K562 (cell line): Measurements from ENCODE around the gene TMEM141. TPM values are rescaled to one million over a fixed set of nuclear protein-coding genes. Genes with fewer than 3 reads are reported as not detected.

Source experiments
- ATAC-seq: fragments of 200-7000 bp; cut with Tn5 transposase; 3 replicates; pipeline ENCODE4 v1.9.1; 2020; ENCODE audit warnings: moderate library complexity
- BruUV-seq: library from RNA; stranded (reverse); fragments of 400-500 nt; replicated peaks from 2 replicates; lab custom pipeline; 2021; lab: Mats Ljungman, UMichigan
- CTCF ChIA-PET: fragments of 300-600 bp; formaldehyde crosslinking; extraction: SDS; loops from one replicate; lab custom pipeline; 2021; ENCODE audit warnings: low intra/inter-chr PET ratio; lab: Yijun Ruan, JAX
- POLR2A ChIA-PET: fragments of 300-600, 350-650 bp; sonication (Branson Sonifier 250); formaldehyde crosslinking; extraction: SDS; loops from one replicate; lab custom pipeline; 2021; ENCODE audit warnings: antibody characterized with exemption, inconsistent platforms; lab: Yijun Ruan, JAX
- DNase-seq, 4 experiments: peaks; one replicate each; pipeline versions ENCODE4 v3.0.0 to v3.0.0-alpha.2; 2011 to 2018; ENCODE audit warnings: low spot score in 3 of 4, mixed read lengths in 3 of 4; ENCODE audit errors: extremely low read depth in 1 of 4
- FAIRE-seq: peaks from 2 replicates; lab custom pipeline; 2011; peaks lifted over from hg19 to GRCh38; lab: Jason Lieb, UNC
- H2AFZ ChIP-seq: 2 replicates; pipeline ENCODE4 v1.6.0; 2011; ENCODE audit warnings: low read depth, low read length, control low read depth, inconsistent platforms
- H3K27ac ChIP-seq: fragments of 200-600 bp; 3 replicates; pipeline ENCODE4 v1.8.0; 2011; ENCODE audit warnings: low read depth, mild to moderate bottlenecking, control low read depth, inconsistent platforms, low read length, moderate library complexity, mixed read lengths; ENCODE audit errors: extremely low read depth
- H3K27me3 ChIP-seq, 2 experiments: fragments of 300-600 bp in 1 of 2; 2 replicates in 1 of 2; 3 replicates in 1 of 2; pipeline versions ENCODE4 v1.6.0 to v1.8.0; 2011; ENCODE audit warnings: inconsistent platforms in 2 of 2, low read length in 2 of 2, mild to moderate bottlenecking in 1 of 2, mixed read lengths in 1 of 2, moderate library complexity in 1 of 2; ENCODE audit not compliant: control insufficient read depth in 2 of 2, insufficient read depth in 2 of 2
- H3K36me3 ChIP-seq: fragments of 300-600 bp; 3 replicates; pipeline ENCODE4 v1.8.0; 2011; ENCODE audit warnings: mild to moderate bottlenecking, low read length, inconsistent platforms; ENCODE audit not compliant: control insufficient read depth, insufficient read depth
- H3K4me1 ChIP-seq, 2 experiments: fragments of 200-600 bp in 1 of 2; replicated peaks in 1 of 2; 2 replicates in 1 of 2; 3 replicates in 1 of 2; pipeline versions ENCODE4 v1.5.1 to v1.8.0; 2011; ENCODE audit warnings: inconsistent platforms in 2 of 2, low read length in 2 of 2, mild to moderate bottlenecking in 1 of 2, mixed read lengths in 1 of 2, moderate library complexity in 1 of 2; ENCODE audit not compliant: control insufficient read depth in 2 of 2, insufficient read depth in 2 of 2
- H3K4me2 ChIP-seq: 2 replicates; pipeline ENCODE4 v1.6.1; 2011; ENCODE audit warnings: low read length, control low read depth, inconsistent platforms, mixed read lengths; ENCODE audit not compliant: insufficient read depth
- H3K4me3 ChIP-seq: fragments of 200-600 bp; sonication (generic), shearing (Covaris generic); 2 replicates; pipeline ENCODE4 v1.5.1; 2016; ENCODE audit warnings: control low read depth, inconsistent platforms
- H3K79me2 ChIP-seq: fragments of 200-600 bp; 3 replicates; pipeline ENCODE4 v1.8.0; 2011; ENCODE audit warnings: low read length, inconsistent platforms; ENCODE audit not compliant: control insufficient read depth, insufficient read depth
- H3K9ac ChIP-seq, 2 experiments: 2 replicates each; pipeline versions ENCODE4 v1.6.0 to v1.6.1; 2011; ENCODE audit warnings: low read depth in 2 of 2, low read length in 2 of 2, control low read depth in 1 of 2, inconsistent platforms in 1 of 2, mild to moderate bottlenecking in 1 of 2, mixed read lengths in 1 of 2; ENCODE audit not compliant: insufficient read depth in 1 of 2
- H3K9me1 ChIP-seq: one replicate; pipeline ENCODE4 v1.6.0; 2011; ENCODE audit warnings: inconsistent platforms, mild to moderate bottlenecking, low read length, moderate library complexity; ENCODE audit not compliant: control insufficient read depth, insufficient read depth
- H3K9me3 ChIP-seq: replicated peaks from 2 replicates; pipeline ENCODE4 v1.5.1; 2011; ENCODE audit warnings: low read depth, low read length, inconsistent platforms; ENCODE audit not compliant: control insufficient read depth, insufficient read depth
- H4K20me1 ChIP-seq: replicated peaks from 2 replicates; pipeline ENCODE4 v1.6.1; 2011; ENCODE audit warnings: low read length, inconsistent platforms, mixed read lengths; ENCODE audit not compliant: control insufficient read depth, insufficient read depth
- BRD4 ChIP-seq: fragments of 200-600 bp; sonication (generic); IDR thresholded peaks from 2 replicates; pipeline ENCODE4 v1.6.1; 2017; ENCODE audit warnings: inconsistent platforms
- CEBPG ChIP-seq, 3 experiments: fragments of 200-800 bp in 1 of 3; sonication (Bioruptor generic) in 1 of 3; sonication (generic) in 1 of 3; formaldehyde crosslinking in 1 of 3; IDR thresholded peaks in 2 of 3; conservative IDR thresholded peaks in 1 of 3; 2 replicates each; pipeline versions ENCODE4 v1.6.1 to v1.8.0; 2016 to 2022; ENCODE audit warnings: missing compliant biosample characterization in 2 of 3, missing genetic modification characterization in 2 of 3, mild to moderate bottlenecking in 1 of 3, missing genetic modification reagents in 1 of 3
- GABPA ChIP-seq: fragments of 200-800 bp; sonication (Bioruptor generic); conservative IDR thresholded peaks from 2 replicates; pipeline ENCODE4 v1.6.1; 2016; ENCODE audit warnings: low read depth, missing genetic modification characterization, missing compliant biosample characterization
- MAZ ChIP-seq, 2 experiments: fragments of 450-650 bp in 1 of 2; sonication (generic) in 1 of 2; formaldehyde crosslinking; IDR thresholded peaks in 1 of 2; conservative IDR thresholded peaks in 1 of 2; 2 replicates each; pipeline versions ENCODE4 v1.4.0 to v1.5.0; 2020; ENCODE audit warnings: mild to moderate bottlenecking in 1 of 2, missing genetic modification reagents in 1 of 2
- NFRKB ChIP-seq: fragments of 450-650 bp; IDR thresholded peaks from 2 replicates; pipeline ENCODE4 v1.6.1; 2016; ENCODE audit warnings: low read depth
- NRF1 ChIP-seq, 2 experiments: fragments of 450-650 bp; IDR thresholded peaks in 1 of 2; conservative IDR thresholded peaks in 1 of 2; 2 replicates each; pipeline ENCODE4 v1.6.1; 2014; ENCODE audit warnings: mild to moderate bottlenecking in 2 of 2
- SMAD4 ChIP-seq: fragments of 250-450 bp; sonication (Bioruptor Pico); conservative IDR thresholded peaks from 2 replicates; pipeline ENCODE4 v1.8.0; 2021; ENCODE audit warnings: inconsistent platforms, mild to moderate bottlenecking, moderate library complexity
- TCF7 ChIP-seq: sonication (generic); IDR thresholded peaks from 2 replicates; pipeline ENCODE4 v1.6.1; 2016; ENCODE audit warnings: antibody characterized with exemption, borderline replicate concordance
- TRIM28 ChIP-seq: fragments of 450-650 bp; IDR thresholded peaks from 2 replicates; pipeline ENCODE4 v1.6.1; 2017
- ZNF253 ChIP-seq: fragments of 250-450 bp; sonication (Bioruptor Pico); conservative IDR thresholded peaks from 2 replicates; pipeline ENCODE4 v1.6.1; 2021; ENCODE audit warnings: mild to moderate bottlenecking
- WGBS: fragments of 100-300 bp; shearing (Covaris generic); methylation state at CpG from one replicate; pipeline ENCODE4 v1.1.6; 2016; ENCODE audit warnings: low coverage, mixed read lengths; ENCODE audit not compliant: insufficient coverage; ENCODE audit errors: missing lambda C conversion rate; 5-methylcytosine and 5-hydroxymethylcytosine counted together
- in situ Hi-C: fragments of 300-500 bp; cut with MboI; formaldehyde crosslinking; loops from 4 replicates; pipeline ENCODE4 v1.15.0; 2018; ENCODE audit warnings: inconsistent platforms, mixed read lengths
- intact Hi-C: fragments of 100-400 bp; cut with micrococcal nuclease; formaldehyde crosslinking; loops from 2 replicates; pipeline ENCODE4 v1.14.2; 2022
- polyA plus RNA-seq, 8 experiments: library from polyadenylated mRNA; depleted of rRNA in 4 of 8; stranded (reverse) in 5 of 8; unstranded in 3 of 8; fragments of >200 nt; fragmentation: Nextera tagmentation in 2 of 8; fragmentation: Illumina TruSeq in 1 of 8; extraction: Ambion mirVana in 2 of 8; extraction: Trizol in 1 of 8; gene quantifications; 2 replicates each; pipeline versions ENCODE4 v1.2.1 to v1.2.3, GENCODE V29; 2011 to 2014; ENCODE audit warnings: inconsistent platforms in 1 of 8, missing spikeins in 1 of 8
- total RNA-seq, 7 experiments: library from RNA; depleted of rRNA in 6 of 7; stranded (reverse); fragments of >200 nt in 6 of 7; fragmentation: Illumina TruSeq in 2 of 7; extraction: Trizol in 2 of 7; gene quantifications; 2 replicates each; pipeline versions ENCODE4 v1.2.1 to v1.2.3, GENCODE V29; 2011 to 2021; ENCODE audit warnings: low replicate concordance in 1 of 7
- TF ChIP-seq, protein P1 (sequence below): fragments of 200-800 bp; sonication (Bioruptor generic); IDR thresholded peaks from 2 replicates; pipeline ENCODE4 v1.6.1; 2016; ENCODE audit warnings: missing genetic modification characterization, missing compliant biosample characterization
- TF ChIP-seq, protein P2 (sequence below): fragments of 450-650 bp; IDR thresholded peaks from 2 replicates; pipeline ENCODE4 v1.6.1; 2018; ENCODE audit warnings: mild to moderate bottlenecking, low read depth; ENCODE audit not compliant: partially characterized antibody
- TF ChIP-seq, protein P3 (sequence below): fragments of 250-450 bp; sonication (Bioruptor Pico); IDR thresholded peaks from 2 replicates; pipeline ENCODE4 v1.9.0; 2021; ENCODE audit warnings: mild to moderate bottlenecking

The TMEM141 gene
- total and polyA plus RNA-seq, 9 of the 15 experiments (the other 6 are each of a cell fraction or from before 2014, with no cell fraction given) = 21.5 to 123 (median 74.8) TPM

- Histone ChIP-seq H3K27me3 (no peaks in the 10 kb centered on the region), H3K36me3 (peaks cover 8% of the 10 kb centered on the region; the same call in 1 of the 3 replicates), H3K79me2 (peaks cover 17% of the 10 kb centered on the region), H4K20me1 (peaks cover 5% of the 10 kb centered on the region; the same call in 1 of the 2 replicates), H3K4me2 (peak overlapping the region; percentile 81), H3K9me1 (no peaks in the 10 kb centered on the region), H3K4me3 (peak overlapping the region; percentile 21; the same call in 1 of the 2 replicates), H3K4me1 (peaks cover 47% of the 10 kb centered on the region in 2 experiments), H3K9ac (peak overlapping the region in 1 of 2 experiments; percentile 74; a peak in 2 of 4 replicates), H3K9me3 (no peaks in the 10 kb centered on the region), H3K27ac (peak overlapping the region; percentile 93), H2AFZ (peak overlapping the region; percentile 87)
- BruUV-seq = no TSS peak
- CTCF ChIA-PET = interaction anchor here (0.6 to 1.6 kb wide), 5 partner anchors 21 to 507 kb away, joined by 3 to 10 read pairs (median 3); no protein-coding TSS in a partner anchor
- in situ Hi-C loops = loop anchor here (25.0 kb wide), 1 partner anchor 449 kb away; the partner anchor contains the start of genes CYSRT1, RNF224, SLC34A3 and TUBB4B
- FAIRE-seq (peak; percentile 75), DNase-seq (peak; percentile 64 to 91 (median 70)), ATAC-seq (peak; percentile 13)
- POLR2A ChIA-PET = interaction anchor here (0.7 kb wide), 1 partner anchor 12 kb away, joined by 6 read pairs; no protein-coding TSS in a partner anchor
- 9% methylated on average over 21 of the region's 21 CpGs for WGBS
- intact Hi-C loops = loop anchor here (1.0 to 10.0 kb wide), 4 partner anchors 53 to 457 kb away; partner anchors contain the start of genes C8G and TUBB4B
- no peak for TF ChIP-seq TCF7
- TF ChIP-seq, protein P1, sequence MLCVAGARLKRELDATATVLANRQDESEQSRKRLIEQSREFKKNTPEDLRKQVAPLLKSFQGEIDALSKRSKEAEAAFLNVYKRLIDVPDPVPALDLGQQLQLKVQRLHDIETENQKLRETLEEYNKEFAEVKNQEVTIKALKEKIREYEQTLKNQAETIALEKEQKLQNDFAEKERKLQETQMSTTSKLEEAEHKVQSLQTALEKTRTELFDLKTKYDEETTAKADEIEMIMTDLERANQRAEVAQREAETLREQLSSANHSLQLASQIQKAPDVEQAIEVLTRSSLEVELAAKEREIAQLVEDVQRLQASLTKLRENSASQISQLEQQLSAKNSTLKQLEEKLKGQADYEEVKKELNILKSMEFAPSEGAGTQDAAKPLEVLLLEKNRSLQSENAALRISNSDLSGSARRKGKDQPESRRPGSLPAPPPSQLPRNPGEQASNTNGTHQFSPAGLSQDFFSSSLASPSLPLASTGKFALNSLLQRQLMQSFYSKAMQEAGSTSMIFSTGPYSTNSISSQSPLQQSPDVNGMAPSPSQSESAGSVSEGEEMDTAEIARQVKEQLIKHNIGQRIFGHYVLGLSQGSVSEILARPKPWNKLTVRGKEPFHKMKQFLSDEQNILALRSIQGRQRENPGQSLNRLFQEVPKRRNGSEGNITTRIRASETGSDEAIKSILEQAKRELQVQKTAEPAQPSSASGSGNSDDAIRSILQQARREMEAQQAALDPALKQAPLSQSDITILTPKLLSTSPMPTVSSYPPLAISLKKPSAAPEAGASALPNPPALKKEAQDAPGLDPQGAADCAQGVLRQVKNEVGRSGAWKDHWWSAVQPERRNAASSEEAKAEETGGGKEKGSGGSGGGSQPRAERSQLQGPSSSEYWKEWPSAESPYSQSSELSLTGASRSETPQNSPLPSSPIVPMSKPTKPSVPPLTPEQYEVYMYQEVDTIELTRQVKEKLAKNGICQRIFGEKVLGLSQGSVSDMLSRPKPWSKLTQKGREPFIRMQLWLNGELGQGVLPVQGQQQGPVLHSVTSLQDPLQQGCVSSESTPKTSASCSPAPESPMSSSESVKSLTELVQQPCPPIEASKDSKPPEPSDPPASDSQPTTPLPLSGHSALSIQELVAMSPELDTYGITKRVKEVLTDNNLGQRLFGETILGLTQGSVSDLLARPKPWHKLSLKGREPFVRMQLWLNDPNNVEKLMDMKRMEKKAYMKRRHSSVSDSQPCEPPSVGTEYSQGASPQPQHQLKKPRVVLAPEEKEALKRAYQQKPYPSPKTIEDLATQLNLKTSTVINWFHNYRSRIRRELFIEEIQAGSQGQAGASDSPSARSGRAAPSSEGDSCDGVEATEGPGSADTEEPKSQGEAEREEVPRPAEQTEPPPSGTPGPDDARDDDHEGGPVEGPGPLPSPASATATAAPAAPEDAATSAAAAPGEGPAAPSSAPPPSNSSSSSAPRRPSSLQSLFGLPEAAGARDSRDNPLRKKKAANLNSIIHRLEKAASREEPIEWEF (CRISPR knock-in tag) = peak; percentile 94
- TF ChIP-seq SMAD4 (CRISPR knock-in tag) = peak; percentile 46
- TF ChIP-seq NFRKB = peak; percentile 54; the same call in 1 of the 2 replicates
- no peak for TF ChIP-seq ZNF253 (CRISPR knock-in tag)
- TF ChIP-seq, protein P2, sequence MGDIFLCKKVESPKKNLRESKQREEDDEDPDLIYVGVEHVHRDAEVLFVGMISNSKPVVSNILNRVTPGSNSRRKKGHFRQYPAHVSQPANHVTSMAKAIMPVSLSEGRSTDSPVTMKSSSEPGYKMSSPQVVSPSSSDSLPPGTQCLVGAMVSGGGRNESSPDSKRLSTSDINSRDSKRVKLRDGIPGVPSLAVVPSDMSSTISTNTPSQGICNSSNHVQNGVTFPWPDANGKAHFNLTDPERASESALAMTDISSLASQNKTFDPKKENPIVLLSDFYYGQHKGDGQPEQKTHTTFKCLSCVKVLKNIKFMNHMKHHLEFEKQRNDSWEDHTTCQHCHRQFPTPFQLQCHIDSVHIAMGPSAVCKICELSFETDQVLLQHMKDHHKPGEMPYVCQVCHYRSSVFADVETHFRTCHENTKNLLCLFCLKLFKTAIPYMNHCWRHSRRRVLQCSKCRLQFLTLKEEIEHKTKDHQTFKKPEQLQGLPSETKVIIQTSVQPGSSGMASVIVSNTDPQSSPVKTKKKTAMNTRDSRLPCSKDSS = no peak
- 0 out of 2 replicates have a peak, but pooled peaks have one; percentile 38 for TF ChIP-seq TRIM28
- TF ChIP-seq, protein P3, sequence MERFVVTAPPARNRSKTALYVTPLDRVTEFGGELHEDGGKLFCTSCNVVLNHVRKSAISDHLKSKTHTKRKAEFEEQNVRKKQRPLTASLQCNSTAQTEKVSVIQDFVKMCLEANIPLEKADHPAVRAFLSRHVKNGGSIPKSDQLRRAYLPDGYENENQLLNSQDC (CRISPR knock-in tag) = no peak
- TF ChIP-seq BRD4 = no peak
- TF ChIP-seq CEBPG (CRISPR knock-in tag; IDR thresholded peaks at IDR 0.05) = no peak
- TF ChIP-seq CEBPG (tag; conservative IDR thresholded peaks at IDR 0.05 in 1 of 2, IDR thresholded peaks at IDR 0.05 in 1 of 2) = no peak
- no peak for TF ChIP-seq GABPA (tag)
- peak; percentile 19 to 60; a peak in 1 of 4 replicates for TF ChIP-seq MAZ (CRISPR knock-in tag; conservative IDR thresholded peaks at IDR 0.05 in 1 of 2, IDR thresholded peaks at IDR 0.05 in 1 of 2)
- TF ChIP-seq NRF1 (conservative IDR thresholded peaks at IDR 0.05 in 1 of 2, IDR thresholded peaks at IDR 0.05 in 1 of 2) = peak in 1 of 2 experiments; percentile 10; a peak in 1 of 4 replicates
Observed at GRCh38 chr9:136787690-136788400, 3.3 kb upstream of the TMEM141 start.
